Smooth muscle cell (in vitro differentiated cells): ENCODE results near the gene MLLT3. TPM values are rescaled to one million over a fixed set of nuclear protein-coding genes. Genes with fewer than 3 reads are reported as not detected.

ENCODE experiments used
- DNase-seq: peaks from one replicate; lab custom pipeline; 2025; ENCODE audit not compliant: unreplicated experiment; lab: John Stamatoyannopoulos, UW
- H2AFZ ChIP-seq: fragments of 200-600 bp; sonication (generic); 2 replicates; pipeline ENCODE4 v1.6.0; 2016; ENCODE audit warnings: antibody characterized with exemption, low read depth, mild to moderate bottlenecking
- H3F3A ChIP-seq: fragments of 200-600 bp; sonication (generic); 2 replicates; pipeline ENCODE4 v1.6.0; 2017; ENCODE audit warnings: antibody characterized with exemption, low read depth
- H3K27ac ChIP-seq: fragments of 200-600 bp; sonication (generic); 2 replicates; pipeline ENCODE4 v1.5.1; 2016; ENCODE audit warnings: low read depth, mild to moderate bottlenecking
- H3K27me3 ChIP-seq: fragments of 200-600 bp; sonication (generic); 2 replicates; pipeline ENCODE4 v1.6.1; 2016; ENCODE audit warnings: low read depth, mild to moderate bottlenecking
- H3K36me3 ChIP-seq: fragments of 200-600 bp; sonication (generic); 2 replicates; pipeline ENCODE4 v1.5.1; 2016; ENCODE audit warnings: low read depth
- H3K4me1 ChIP-seq: fragments of 200-600 bp; sonication (generic); 2 replicates; pipeline ENCODE4 v1.5.1; 2016; ENCODE audit warnings: low read depth
- H3K4me2 ChIP-seq: fragments of 200-600 bp; sonication (generic); 2 replicates; pipeline ENCODE4 v1.6.0; 2016; ENCODE audit warnings: mild to moderate bottlenecking
- H3K4me3 ChIP-seq: fragments of 200-600 bp; sonication (generic); 2 replicates; pipeline ENCODE4 v1.5.1; 2016; ENCODE audit warnings: mild to moderate bottlenecking
- H3K79me2 ChIP-seq: fragments of 200-600 bp; sonication (generic); 2 replicates; pipeline ENCODE4 v1.6.0; 2016; ENCODE audit warnings: low read depth, mild to moderate bottlenecking
- H3K9ac ChIP-seq: fragments of 200-600 bp; sonication (generic); 2 replicates; pipeline ENCODE4 v1.6.0; 2016; ENCODE audit warnings: low read depth
- H3K9me3 ChIP-seq: fragments of 200-600 bp; sonication (generic); replicated peaks from 2 replicates; pipeline ENCODE4 v1.5.1; 2016; ENCODE audit warnings: low read depth
- H4K20me1 ChIP-seq: fragments of 200-600 bp; sonication (generic); 2 replicates; pipeline ENCODE4 v1.6.0; 2016; ENCODE audit warnings: low read depth
- WGBS: methylation state at CpG from one replicate; pipeline ENCODE4 v1.1.7; 2016; ENCODE audit warnings: low lambda C conversion rate; 5-methylcytosine and 5-hydroxymethylcytosine counted together
- polyA plus RNA-seq: library from polyadenylated mRNA; unstranded; fragments of >200 nt; fragmentation: Nextera tagmentation; extraction: Ambion mirVana; gene quantifications from 2 replicates; pipeline ENCODE4 v1.2.1, GENCODE V29; 2016
- total RNA-seq: library from RNA; depleted of rRNA; stranded (reverse); fragments of >200 nt; gene quantifications from 2 replicates; pipeline ENCODE4 v1.2.3, GENCODE V29; 2014
- TF ChIP-seq, protein P1 (sequence below): fragments of 200-600 bp; sonication (generic); IDR thresholded peaks from 2 replicates; pipeline ENCODE4 v1.5.1; 2017; ENCODE audit warnings: borderline replicate concordance, mild to moderate bottlenecking, antibody characterized with exemption; ENCODE audit not compliant: insufficient read depth, poor library complexity, severe bottlenecking

Gene MLLT3
- total and polyA plus RNA-seq, 2 experiments from 2014 or later, result 21.9 to 29.9 TPM

DNA sequence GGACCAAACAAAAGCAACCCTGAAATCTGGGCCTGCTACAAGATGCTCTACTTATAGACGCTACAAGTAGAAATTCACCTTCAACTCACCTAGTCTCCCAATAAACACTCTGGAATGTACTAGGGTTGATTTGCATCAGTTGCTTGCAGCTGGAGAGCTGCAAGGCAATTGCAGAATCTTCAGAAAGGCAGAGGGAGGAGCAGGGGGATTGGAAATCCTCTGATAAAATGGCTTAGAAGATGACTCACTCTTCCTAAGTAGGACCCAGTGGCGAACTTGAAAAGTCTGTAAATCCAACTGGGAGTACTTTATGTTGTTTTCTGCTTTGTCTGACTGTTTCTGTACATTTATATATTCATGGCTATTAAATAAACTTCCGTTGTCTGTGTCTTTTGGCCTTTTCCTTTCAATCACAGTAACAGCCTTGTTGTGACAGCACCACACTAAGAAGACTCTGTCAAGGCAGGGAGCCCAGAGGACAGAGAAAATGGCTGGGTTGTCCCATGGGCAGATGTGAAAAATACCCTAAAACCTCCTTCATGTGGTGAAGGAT lies 14.7 kb upstream of the MLLT3 start:
- peak overlapping the region; percentile 58 for H3K27ac ChIP-seq

DNA sequence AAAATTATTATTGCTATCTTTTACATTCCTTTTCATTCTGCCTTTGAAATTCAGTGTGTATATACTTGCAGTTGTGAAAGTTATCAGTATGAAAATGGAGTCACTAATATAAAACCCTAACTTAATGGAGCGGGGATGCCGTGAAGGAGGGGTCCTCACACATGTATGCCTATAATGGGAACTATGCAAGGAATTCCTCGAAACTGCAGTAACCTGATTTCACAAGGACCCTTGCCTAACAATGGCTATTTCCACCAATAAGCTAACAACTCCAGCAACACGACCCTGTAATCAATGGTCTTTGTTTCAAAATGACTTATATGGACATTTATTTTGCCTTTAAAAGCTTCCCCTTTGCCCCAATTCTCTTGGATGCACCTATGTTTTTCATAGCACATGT lies 12.6 kb upstream of the MLLT3 start:
- H4K20me1 ChIP-seq, result no peaks in the 10 kb centered on the region
- no peaks in the 10 kb centered on the region for H3K27me3 ChIP-seq
- peaks cover 6% of the 10 kb centered on the region for H3F3A ChIP-seq
- TF ChIP-seq, protein P1, sequence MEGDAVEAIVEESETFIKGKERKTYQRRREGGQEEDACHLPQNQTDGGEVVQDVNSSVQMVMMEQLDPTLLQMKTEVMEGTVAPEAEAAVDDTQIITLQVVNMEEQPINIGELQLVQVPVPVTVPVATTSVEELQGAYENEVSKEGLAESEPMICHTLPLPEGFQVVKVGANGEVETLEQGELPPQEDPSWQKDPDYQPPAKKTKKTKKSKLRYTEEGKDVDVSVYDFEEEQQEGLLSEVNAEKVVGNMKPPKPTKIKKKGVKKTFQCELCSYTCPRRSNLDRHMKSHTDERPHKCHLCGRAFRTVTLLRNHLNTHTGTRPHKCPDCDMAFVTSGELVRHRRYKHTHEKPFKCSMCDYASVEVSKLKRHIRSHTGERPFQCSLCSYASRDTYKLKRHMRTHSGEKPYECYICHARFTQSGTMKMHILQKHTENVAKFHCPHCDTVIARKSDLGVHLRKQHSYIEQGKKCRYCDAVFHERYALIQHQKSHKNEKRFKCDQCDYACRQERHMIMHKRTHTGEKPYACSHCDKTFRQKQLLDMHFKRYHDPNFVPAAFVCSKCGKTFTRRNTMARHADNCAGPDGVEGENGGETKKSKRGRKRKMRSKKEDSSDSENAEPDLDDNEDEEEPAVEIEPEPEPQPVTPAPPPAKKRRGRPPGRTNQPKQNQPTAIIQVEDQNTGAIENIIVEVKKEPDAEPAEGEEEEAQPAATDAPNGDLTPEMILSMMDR, result no peak
- H2AFZ ChIP-seq, result no peak overlapping the region
- DNase-seq, result no peak
- H3K9ac ChIP-seq, result no peak overlapping the region
- H3K4me1 ChIP-seq, result peaks cover 6% of the 10 kb centered on the region
- H3K79me2 ChIP-seq, result no peaks in the 10 kb centered on the region
- no peaks in the 10 kb centered on the region for H3K9me3 ChIP-seq
- no peak overlapping the region for H3K4me3 ChIP-seq
- no peaks in the 10 kb centered on the region for H3K36me3 ChIP-seq
- no peak overlapping the region for H3K4me2 ChIP-seq
- H3K27ac ChIP-seq, result no peak overlapping the region
- WGBS, result 75% methylated on average over 4 of the region's 4 CpGs

More for the DNA sequence above, 14.7 kb upstream of the MLLT3 start:
- Histone ChIP-seq H3K79me2 (no peaks in the 10 kb centered on the region), H3F3A (peaks cover 6% of the 10 kb centered on the region), H3K4me1 (peaks cover 6% of the 10 kb centered on the region), H2AFZ (peak overlapping the region; percentile 52), H3K27me3 (no peaks in the 10 kb centered on the region), H4K20me1 (no peaks in the 10 kb centered on the region), H3K4me2 (peak overlapping the region; percentile 81), H3K4me3 (no peak overlapping the region), H3K36me3 (no peaks in the 10 kb centered on the region), H3K9me3 (no peaks in the 10 kb centered on the region), H3K9ac (no peak overlapping the region)
- WGBS, result 7% methylated on average over 3 of the region's 3 CpGs
- DNase-seq, result no peak
- TF ChIP-seq, protein P1, result no peak

- H3K4me3 ChIP-seq, result no peak overlapping the region
- no peak overlapping the region for H3K9ac ChIP-seq
- no peak overlapping the region for H2AFZ ChIP-seq
- WGBS, result 89% methylated on average over 2 of the region's 2 CpGs
- no peaks in the 10 kb centered on the region for H3K27me3 ChIP-seq
- no peak for DNase-seq
- H4K20me1 ChIP-seq, result no peaks in the 10 kb centered on the region
- H3K27ac ChIP-seq, result no peak overlapping the region
- peaks cover 6% of the 10 kb centered on the region for H3F3A ChIP-seq
- TF ChIP-seq, protein P1, result no peak
- peaks cover 6% of the 10 kb centered on the region for H3K4me1 ChIP-seq
- H3K79me2 ChIP-seq, result no peaks in the 10 kb centered on the region
- H3K36me3 ChIP-seq, result no peaks in the 10 kb centered on the region
- H3K9me3 ChIP-seq, result no peaks in the 10 kb centered on the region
- no peak overlapping the region for H3K4me2 ChIP-seq
These were observed 10.4 kb upstream of the MLLT3 start for GRCh38 chr9:20632705-20633104.
